NOMO-1 treated with dmso at 0.1 percent for 144 hours (cell line): ENCODE measurements around the gene AFDN.

Source experiments
- DNase-seq: peaks from one replicate; lab custom pipeline; 2025; ENCODE audit not compliant: unreplicated experiment; lab: John Stamatoyannopoulos, UW

The AFDN gene

DNA sequence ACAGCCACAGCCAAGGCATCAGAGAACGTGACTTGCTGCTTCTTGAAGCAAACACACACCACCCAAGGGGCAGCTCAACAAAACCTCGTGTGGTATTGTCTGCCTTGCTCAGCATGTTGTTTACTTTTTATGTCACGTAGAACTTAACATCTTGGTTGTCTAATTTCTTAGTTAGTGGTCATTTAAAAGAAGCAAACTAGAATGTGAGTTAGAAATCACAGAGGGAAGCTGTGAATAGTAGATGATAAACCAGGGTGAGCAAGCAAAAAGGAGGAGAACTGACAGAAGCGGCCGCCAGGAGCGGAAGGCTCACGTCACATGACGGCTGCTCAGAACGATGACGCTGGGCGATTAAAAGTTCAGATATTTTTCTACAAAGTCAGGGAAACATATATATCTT is 119.3 kb downstream of the AFDN start:
- no peak for DNase-seq

DNA sequence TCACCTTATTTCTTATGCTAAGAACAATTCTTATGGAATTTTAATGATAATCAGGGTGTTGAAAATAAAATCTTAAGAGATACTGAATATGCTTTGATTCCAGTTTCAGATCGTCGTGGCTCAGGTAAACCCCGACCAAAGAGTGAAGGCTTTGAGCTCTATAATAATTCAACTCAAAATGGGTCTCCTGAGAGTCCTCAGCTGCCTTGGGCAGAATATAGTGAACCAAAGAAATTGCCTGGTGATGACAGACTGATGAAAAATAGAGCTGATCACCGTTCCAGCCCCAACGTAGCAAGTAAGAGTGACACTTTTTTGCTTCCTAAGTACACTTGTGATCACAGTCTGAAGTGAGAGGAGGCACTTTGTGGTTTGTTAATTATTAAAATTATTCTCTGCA is 119.9 kb downstream of the AFDN start:
- no peak for DNase-seq

- no peak for DNase-seq
Measured at GRCh38 chr6:167947716-167948115, 121.0 kb downstream of the AFDN start.

- no peak for DNase-seq
Measured at GRCh38 chr6:167948716-167949115, 122.0 kb downstream of the AFDN start.

- no peak for DNase-seq
Measured at GRCh38 chr6:167949121-167949684, 122.5 kb downstream of the AFDN start.

DNA sequence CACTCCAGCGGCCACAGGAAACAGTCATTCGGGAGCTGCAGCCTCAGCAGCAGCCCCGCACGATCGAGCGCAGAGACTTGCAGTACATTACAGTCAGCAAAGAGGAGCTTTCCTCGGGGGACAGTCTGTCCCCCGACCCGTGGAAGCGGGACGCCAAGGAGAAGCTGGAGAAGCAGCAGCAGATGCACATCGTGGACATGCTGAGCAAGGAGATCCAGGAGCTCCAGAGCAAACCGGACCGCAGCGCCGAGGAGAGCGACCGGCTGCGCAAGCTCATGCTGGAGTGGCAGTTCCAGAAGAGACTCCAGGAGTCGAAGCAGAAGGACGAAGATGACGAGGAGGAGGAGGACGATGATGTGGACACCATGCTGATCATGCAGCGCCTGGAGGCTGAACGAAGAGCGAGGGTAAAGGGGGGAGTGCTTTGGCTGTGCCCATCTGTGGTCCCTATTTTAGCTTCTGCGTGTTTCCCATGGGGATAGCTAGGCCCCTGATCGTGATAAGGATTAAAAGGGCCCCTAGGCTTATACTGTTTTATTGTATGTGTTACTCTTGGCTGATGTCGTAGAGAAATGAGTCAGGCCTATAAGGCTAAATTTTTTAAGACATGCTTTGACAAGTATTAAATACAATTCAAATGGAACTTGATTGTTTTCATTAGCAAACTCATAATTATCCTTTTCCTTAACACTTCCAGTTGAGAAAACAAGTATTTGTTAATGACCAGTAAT is 125.2 kb downstream of the AFDN start:
- DNase-seq: no peak

- DNase-seq: no peak
Measured at GRCh38 chr6:167952512-167952859, 125.8 kb downstream of the AFDN start.

DNA sequence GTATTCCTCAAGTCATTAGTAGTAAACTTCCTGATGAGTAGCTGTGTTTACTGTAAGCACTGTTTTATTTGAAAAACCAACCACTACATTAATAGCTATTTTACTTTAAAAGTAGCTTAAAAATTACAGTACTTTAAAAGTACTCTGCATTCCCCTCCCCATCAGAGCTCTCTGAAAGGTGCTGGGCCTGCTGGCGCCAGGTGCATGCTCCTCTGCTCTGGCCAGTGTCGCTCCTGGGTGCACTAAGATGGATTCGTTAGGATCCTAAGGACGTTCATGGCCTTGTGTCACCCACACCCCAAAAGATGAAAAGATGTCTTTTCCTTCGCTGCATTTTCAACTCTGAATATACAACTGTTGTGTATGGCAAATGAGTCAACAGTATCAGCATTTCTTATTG is 126.8 kb downstream of the AFDN start:
- no peak for DNase-seq

GRCh38 chr6:167954151-167954550 is 127.4 kb downstream of the AFDN start:
- no peak for DNase-seq

DNA sequence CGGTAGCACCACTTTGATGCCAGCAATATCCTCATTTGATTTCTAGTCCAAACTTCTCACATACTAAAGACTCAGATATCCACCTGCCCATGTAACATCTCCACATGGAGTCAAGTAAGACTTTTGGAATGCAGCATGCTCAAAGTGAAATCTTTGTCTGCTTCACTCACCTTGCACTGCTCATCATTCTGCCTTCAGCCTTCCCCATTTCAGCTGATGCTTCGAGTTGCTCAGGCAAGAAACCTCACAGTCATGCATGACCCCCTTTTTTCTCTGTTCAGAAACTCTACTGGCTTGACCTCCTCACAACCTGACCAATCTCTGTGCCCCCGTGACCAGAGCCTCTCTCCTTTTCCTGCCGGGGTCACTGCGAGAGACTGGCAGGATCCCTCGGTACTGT is 129.8 kb downstream of the AFDN start:
- DNase-seq: no peak

GRCh38 chr6:167956983-167957492 is 130.3 kb downstream of the AFDN start:
- no peak for DNase-seq

- no peak for DNase-seq
Measured at GRCh38 chr6:167957626-167958025, 130.9 kb downstream of the AFDN start.

- no peak for DNase-seq
Measured at GRCh38 chr6:167960579-167960978, 133.9 kb downstream of the AFDN start.

DNA sequence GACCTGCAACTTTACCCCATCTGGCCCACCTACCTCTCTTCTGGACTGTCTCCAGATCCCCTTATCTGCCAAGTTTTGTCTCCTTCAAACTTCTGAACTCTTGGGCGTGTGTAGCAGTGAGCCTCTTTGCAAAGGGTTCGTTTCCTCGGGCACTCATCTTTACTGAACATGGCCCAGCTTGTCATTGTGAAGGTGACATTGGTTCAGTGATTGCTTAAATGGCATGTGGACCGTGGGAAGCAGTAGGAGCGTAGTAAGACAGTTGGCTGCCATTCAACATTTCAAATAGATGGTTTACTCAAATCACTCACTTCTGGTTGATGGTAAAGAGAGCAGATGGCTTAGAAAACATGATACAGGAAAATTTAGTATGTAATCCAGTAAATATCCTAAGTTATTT is 136.0 kb downstream of the AFDN start:
- no peak for DNase-seq

- no peak for DNase-seq
Measured at GRCh38 chr6:167963589-167964057, 136.9 kb downstream of the AFDN start.

GRCh38 chr6:167965592-167966539 is 139.2 kb downstream of the AFDN start:
- DNase-seq: no peak

DNA sequence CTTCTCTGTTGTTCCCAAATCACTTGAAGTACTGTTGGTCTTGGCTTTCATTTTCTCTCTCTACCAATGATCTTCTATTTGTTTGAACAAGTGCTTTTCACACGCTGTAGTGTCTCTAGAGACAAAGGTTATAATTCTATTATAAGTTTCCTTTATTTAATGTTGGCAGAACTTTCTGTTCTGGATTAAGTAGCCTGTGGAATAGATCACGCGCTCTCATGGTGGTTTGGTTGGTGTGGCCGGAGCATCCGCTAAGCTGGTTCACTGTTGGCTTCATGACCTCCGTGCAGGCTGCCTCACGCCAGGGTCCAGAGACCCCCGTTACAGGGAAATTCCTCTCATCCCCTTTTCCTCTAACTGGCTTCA is 139.8 kb downstream of the AFDN start:
- DNase-seq: no peak

DNA sequence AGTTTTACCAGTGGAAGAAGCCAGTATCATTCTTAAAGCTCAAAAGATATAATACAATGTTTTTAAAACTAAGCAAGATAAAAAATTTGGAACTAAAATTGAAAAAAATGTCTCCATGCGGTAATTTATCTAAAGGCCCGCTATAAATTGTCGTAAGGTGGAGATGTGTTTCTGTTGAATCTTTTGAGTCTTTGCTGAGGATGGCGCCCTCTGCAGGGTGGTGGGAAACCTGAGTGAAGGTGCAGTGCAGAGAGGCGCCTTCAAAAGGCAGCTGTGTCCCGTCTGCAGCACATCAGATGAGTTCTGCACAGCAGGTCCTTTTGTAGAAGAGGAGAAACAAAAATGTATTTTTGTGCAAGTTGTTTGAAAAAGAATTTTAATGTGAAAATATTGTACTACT is 141.4 kb downstream of the AFDN start:
- no peak for DNase-seq

DNA sequence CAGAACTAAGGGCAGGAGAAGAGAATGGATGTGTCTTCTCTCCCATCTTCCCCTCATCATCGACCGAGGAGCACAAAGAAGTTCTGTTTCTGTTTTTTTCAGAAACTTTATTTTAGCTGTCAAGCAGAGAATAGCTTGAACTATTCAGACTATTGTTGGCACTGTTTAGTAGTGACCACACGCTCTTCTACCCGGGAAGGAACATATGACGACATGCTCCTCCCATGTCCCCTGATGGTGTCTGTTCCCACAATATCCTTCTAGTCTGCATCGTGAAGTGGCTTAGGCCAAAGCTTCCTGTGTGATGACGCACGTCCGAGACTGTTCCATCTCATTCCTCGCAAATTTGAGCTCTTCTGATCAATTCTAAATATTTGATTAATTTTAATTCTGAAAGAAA is 143.5 kb downstream of the AFDN start:
- no peak for DNase-seq

DNA sequence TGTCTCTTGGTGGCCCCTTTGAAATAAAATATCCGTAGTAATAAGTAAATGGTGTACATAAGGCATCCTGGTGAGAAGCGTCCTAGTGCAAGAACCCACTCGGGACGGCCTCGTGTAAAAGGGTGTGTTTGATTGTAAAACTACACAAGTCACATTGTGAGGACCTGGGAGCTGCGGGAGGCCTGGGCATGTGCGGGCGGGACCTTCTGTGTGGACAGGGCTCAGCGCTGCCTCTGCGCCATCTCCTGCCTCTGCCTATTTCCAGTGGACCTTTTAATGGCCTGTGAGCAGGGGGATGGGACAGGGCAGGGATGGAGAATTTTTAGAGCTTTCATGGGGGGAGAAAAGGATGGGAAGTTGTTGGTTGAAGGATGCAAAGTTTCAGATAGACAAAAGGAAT is 145.5 kb downstream of the AFDN start:
- DNase-seq: no peak

DNA sequence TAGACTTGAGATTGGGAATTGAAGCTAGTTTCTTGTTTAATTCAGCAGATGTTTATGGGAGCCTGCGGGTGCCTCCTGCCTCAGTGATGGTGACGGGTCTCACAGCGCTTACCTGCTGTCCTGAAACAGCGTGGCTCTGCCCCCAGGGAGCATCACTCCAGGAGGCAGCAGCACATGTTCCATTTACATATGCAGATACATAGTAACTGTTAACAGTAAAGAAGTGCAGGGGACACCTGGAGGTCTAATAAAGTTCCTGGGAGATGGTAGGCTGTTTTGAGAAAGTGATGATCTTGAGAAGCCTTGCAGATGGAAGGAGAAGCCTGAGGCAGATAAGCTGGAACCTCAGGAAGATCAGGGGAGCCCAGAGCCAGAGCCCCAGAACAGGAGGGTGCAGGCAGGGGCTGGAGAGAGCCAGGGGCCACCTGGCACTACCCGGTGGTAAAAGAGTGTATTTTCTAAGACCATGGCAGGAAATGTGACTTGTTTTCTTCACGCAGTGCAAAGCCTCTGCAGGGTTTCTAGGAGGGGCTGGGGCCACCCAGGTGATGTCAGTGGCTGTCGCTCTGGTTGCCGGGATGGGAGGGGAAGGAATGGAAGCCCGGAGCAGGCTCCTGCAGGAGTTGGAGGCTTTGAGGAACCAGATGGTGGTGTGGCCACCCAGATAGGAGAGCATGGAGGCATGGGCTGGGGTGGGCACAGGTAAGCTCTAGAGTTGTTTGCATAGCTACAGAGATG is 146.6 kb downstream of the AFDN start:
- no peak for DNase-seq
